HepG2 (cell line): ENCODE measurements around the gene TCEAL9. TPM values are rescaled to one million over a fixed set of nuclear protein-coding genes. Genes with fewer than 3 reads are reported as not detected.

Experiments
- FIP1L1 ChIP-seq: fragments of 200-400 bp; formaldehyde crosslinking; IDR thresholded peaks from 2 replicates; pipeline ENCODE4 v1.6.1; 2018; ENCODE audit warnings: low read depth, mild to moderate bottlenecking, low read length, moderate library complexity, borderline replicate concordance; ENCODE audit not compliant: insufficient read depth
- HES4 ChIP-seq: sonication (generic); formaldehyde crosslinking; IDR thresholded peaks from 2 replicates; pipeline ENCODE4 v1.9.0; 2021; ENCODE audit warnings: mild to moderate bottlenecking, missing genetic modification reagents, borderline replicate concordance
- HNF1A ChIP-seq, 2 experiments: sonication (generic) in 1 of 2; formaldehyde crosslinking in 1 of 2; IDR thresholded peaks; 2 replicates each; pipeline versions ENCODE4 v1.4.0 to v1.6.1; 2016 to 2020; ENCODE audit warnings: borderline replicate concordance in 1 of 2, low read depth in 1 of 2, mild to moderate bottlenecking in 1 of 2, missing genetic modification reagents in 1 of 2
- JUN ChIP-seq: sonication (generic); formaldehyde crosslinking; IDR thresholded peaks from 2 replicates; pipeline ENCODE4 v1.4.0; 2020; ENCODE audit warnings: mild to moderate bottlenecking, missing genetic modification reagents
- PHB2 ChIP-seq: fragments of 450-650 bp; IDR thresholded peaks from 2 replicates; pipeline ENCODE4 v1.6.1; 2018; ENCODE audit not compliant: partially characterized antibody
- TRIM22 ChIP-seq: fragments of 450-650 bp; IDR thresholded peaks from 2 replicates; pipeline ENCODE4 v1.6.1; 2017
- ZBTB20 ChIP-seq: sonication (generic); formaldehyde crosslinking; IDR thresholded peaks from 2 replicates; pipeline ENCODE4 v1.8.1; 2023; ENCODE audit warnings: missing genetic modification reagents, low read depth, mild to moderate bottlenecking, borderline replicate concordance
- ZHX1 ChIP-seq: sonication (generic); formaldehyde crosslinking; IDR thresholded peaks from 2 replicates; pipeline ENCODE4 v1.8.1; 2022; ENCODE audit warnings: low read depth, mild to moderate bottlenecking, missing genetic modification reagents
- ZMYM3 ChIP-seq: sonication (generic); formaldehyde crosslinking; IDR thresholded peaks from 2 replicates; pipeline ENCODE4 v1.5.1; 2020; ENCODE audit warnings: mild to moderate bottlenecking, missing genetic modification reagents
- ZNF614 ChIP-seq: IDR thresholded peaks from 2 replicates; pipeline ENCODE4 v1.6.1; 2018; ENCODE audit warnings: missing biosample characterization, missing genetic modification reagents, inconsistent platforms, borderline replicate concordance
- polyA plus RNA-seq, 8 experiments: library from polyadenylated mRNA; depleted of rRNA in 3 of 8; stranded (reverse) in 7 of 8; unstranded in 1 of 8; fragments of >200 nt; fragmentation: Illumina TruSeq in 4 of 8; extraction: Trizol in 4 of 8; gene quantifications; 2 replicates each; pipeline versions ENCODE4 v1.2.1 to v1.2.3, GENCODE V29; 2011 to 2016; ENCODE audit warnings: low read depth in 4 of 8, missing spikeins in 1 of 8, mixed read lengths in 1 of 8; ENCODE audit not compliant: insufficient read depth in 1 of 8
- total RNA-seq, 5 experiments: library from RNA; depleted of rRNA; stranded (reverse); fragments of >200 nt; fragmentation: Illumina TruSeq; extraction: Trizol; gene quantifications; 2 replicates each; pipeline ENCODE4 v1.2.3, GENCODE V29; 2016; ENCODE audit warnings: low read depth in 1 of 5
- TF ChIP-seq, protein P1 (sequence below): IDR thresholded peaks from 2 replicates; pipeline ENCODE4 v1.6.1; 2016; ENCODE audit warnings: low read depth, borderline replicate concordance
- TF ChIP-seq, protein P2 (sequence below): IDR thresholded peaks from 2 replicates; pipeline ENCODE4 v1.6.1; 2016
- TF ChIP-seq, protein P3 (sequence below): sonication (generic); formaldehyde crosslinking; conservative IDR thresholded peaks from 2 replicates; pipeline ENCODE4 v1.5.0; 2020; ENCODE audit warnings: missing genetic modification reagents
- TF ChIP-seq, protein P4 (sequence below): conservative IDR thresholded peaks from 2 replicates; pipeline ENCODE4 v1.6.1; 2018; ENCODE audit warnings: missing genetic modification reagents

Gene TCEAL9
- total and polyA plus RNA-seq, 2 of the 13 experiments (the other 11 are each of a cell fraction or from before 2014, with no cell fraction given), result 15.8 to 45.8 TPM

- no peak for TF ChIP-seq HNF1A (IDR thresholded peaks at IDR 0.05; ENCODE audit: low read depth)
- TF ChIP-seq HNF1A (CRISPR knock-in tag; IDR thresholded peaks at IDR 0.05; ENCODE audit: borderline replicate concordance), result no peak
- TF ChIP-seq, protein P1, sequence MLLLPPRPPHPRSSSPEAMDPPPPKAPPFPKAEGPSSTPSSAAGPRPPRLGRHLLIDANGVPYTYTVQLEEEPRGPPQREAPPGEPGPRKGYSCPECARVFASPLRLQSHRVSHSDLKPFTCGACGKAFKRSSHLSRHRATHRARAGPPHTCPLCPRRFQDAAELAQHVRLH, result no peak
- TF ChIP-seq PHB2, result no peak
- 0 out of 2 replicates have a peak, but pooled peaks have one; percentile 61 for TF ChIP-seq ZHX1
- TF ChIP-seq, protein P2, sequence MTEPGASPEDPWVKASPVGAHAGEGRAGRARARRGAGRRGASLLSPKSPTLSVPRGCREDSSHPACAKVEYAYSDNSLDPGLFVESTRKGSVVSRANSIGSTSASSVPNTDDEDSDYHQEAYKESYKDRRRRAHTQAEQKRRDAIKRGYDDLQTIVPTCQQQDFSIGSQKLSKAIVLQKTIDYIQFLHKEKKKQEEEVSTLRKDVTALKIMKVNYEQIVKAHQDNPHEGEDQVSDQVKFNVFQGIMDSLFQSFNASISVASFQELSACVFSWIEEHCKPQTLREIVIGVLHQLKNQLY (CRISPR knock-in tag), result no peak
- TF ChIP-seq HES4 (CRISPR knock-in tag), result no peak
- no peak for TF ChIP-seq ZNF614 (CRISPR knock-in tag)
- TF ChIP-seq, protein P3, sequence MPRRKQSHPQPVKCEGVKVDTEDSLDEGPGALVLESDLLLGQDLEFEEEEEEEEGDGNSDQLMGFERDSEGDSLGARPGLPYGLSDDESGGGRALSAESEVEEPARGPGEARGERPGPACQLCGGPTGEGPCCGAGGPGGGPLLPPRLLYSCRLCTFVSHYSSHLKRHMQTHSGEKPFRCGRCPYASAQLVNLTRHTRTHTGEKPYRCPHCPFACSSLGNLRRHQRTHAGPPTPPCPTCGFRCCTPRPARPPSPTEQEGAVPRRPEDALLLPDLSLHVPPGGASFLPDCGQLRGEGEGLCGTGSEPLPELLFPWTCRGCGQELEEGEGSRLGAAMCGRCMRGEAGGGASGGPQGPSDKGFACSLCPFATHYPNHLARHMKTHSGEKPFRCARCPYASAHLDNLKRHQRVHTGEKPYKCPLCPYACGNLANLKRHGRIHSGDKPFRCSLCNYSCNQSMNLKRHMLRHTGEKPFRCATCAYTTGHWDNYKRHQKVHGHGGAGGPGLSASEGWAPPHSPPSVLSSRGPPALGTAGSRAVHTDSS (CRISPR knock-in tag), result no peak
- TF ChIP-seq JUN (CRISPR knock-in tag), result no peak
- no peak for TF ChIP-seq TRIM22
- no peak for TF ChIP-seq ZBTB20 (CRISPR knock-in tag)
- no peak for TF ChIP-seq ZMYM3
- no peak for TF ChIP-seq FIP1L1
- TF ChIP-seq, protein P4, sequence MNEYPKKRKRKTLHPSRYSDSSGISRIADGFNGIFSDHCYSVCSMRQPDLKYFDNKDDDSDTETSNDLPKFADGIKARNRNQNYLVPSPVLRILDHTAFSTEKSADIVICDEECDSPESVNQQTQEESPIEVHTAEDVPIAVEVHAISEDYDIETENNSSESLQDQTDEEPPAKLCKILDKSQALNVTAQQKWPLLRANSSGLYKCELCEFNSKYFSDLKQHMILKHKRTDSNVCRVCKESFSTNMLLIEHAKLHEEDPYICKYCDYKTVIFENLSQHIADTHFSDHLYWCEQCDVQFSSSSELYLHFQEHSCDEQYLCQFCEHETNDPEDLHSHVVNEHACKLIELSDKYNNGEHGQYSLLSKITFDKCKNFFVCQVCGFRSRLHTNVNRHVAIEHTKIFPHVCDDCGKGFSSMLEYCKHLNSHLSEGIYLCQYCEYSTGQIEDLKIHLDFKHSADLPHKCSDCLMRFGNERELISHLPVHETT (CRISPR knock-in tag), result no peak
Observed at GRCh38 chrX:103376118-103376978, 20.0 kb downstream of the TCEAL9 start, which contains the start of gene BEX3 (continued).
